NCI-H526 treated with DMSO at 0.1 percent for 48 hours (cell line): Measurements from ENCODE around the gene TSPAN15.

Experiments used
- DNase-seq: peaks from one replicate; lab custom pipeline; 2025; lab: John Stamatoyannopoulos, UW

The TSPAN15 gene

GRCh38 chr10:69553328-69553727 lies 102.1 kb downstream of the TSPAN15 start:
- no peak for DNase-seq

GRCh38 chr10:69554611-69555010 lies 103.3 kb downstream of the TSPAN15 start:
- no peak for DNase-seq
